ENCODE results near the gene SNX6.
A peak's percentile ranks its signal among the peaks of the same experiment; 100 is the strongest.
"Not testable (repeated sequence)": the region's sequence is repeated elsewhere in the genome, so short reads cannot be mapped to it uniquely, and the experiment has no call there.

SNX6 gene

DNA sequence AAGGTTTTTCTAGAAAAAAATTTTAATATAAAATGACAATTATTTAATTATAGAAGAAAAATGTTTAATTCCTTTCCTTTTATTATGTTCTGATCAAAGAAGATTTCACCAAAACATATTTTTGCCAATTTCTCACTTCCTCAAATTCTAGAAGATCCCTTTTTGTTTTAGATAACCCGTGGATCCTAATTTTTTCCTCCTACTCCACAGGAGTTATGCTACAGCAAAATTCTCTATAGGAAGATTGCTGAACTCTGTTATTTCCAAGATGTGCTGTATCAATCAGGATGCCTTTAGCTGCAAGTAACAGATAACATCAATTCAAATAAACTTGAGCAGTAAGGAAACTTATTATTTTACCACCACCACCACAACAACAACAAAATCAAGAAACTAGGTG is 3.8 kb upstream of the SNX6 start:
- DNase-seq, result no peak

DNA sequence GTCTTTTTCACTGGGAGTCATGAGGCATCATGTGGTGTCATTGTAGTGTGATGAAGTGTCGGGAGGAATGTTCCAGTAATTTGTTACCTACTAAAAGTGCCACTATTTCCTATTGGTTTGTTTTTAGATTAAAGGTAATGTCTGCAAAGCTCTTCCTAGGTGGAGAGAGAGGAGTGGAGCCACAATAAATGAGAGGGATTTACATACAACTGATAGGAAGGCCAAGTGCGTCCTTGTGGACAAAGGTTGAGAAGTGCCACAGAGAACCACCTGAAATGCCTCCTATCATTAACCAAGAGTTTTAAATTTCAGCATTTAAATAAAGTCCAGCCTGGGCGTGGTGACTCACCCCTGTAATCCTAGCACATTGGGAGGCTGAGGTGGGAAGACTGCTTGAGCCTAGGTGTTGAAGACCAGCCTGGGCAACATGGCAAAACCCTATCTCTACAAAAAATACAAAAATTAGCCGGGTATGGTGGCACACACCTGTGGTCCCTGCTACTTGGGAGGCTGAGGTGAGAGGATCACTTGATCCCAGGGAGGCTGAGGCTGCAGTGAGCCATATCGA is 2.5 kb upstream of the SNX6 start:
- no peak for DNase-seq

DNA sequence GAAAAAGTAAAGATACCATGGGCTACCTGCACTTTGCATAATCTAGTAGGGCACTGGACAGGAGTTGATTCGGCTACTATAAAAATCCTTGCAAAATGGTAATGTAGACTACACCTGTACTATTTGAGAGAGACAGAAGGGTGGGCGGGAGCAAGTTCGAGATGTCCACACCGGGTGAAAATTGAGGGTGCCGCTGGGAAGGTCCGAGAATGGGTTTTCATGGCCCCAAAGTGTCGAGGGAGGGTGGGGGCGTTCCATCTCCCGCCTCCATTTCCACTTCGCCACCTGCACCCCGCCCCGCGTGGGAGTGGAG is 648 bp downstream of the SNX6 start:
- no peak for DNase-seq

DNA sequence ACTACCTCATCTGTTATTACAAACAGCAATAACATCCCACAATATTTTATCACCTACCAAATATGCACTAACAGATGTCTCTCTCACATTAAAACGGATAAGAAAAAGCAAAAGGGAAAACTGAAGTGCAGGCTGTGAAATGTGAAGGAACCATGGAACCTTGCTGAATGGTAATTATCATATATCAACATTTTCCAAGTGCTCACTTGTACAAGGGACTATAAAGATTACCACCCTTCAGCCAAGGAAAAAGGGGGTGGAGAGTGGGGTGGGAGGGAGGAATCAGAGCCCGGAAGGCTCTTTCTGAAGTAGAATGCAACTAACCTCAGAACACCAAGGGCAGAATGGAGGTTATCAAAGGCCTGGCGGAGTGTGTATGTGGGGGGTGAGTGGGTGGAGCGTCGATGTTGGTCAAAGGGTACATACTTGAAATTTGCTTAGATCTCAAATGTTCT is 1.2 kb downstream of the SNX6 start:
- DNase-seq, result peak; percentile 64

DNA sequence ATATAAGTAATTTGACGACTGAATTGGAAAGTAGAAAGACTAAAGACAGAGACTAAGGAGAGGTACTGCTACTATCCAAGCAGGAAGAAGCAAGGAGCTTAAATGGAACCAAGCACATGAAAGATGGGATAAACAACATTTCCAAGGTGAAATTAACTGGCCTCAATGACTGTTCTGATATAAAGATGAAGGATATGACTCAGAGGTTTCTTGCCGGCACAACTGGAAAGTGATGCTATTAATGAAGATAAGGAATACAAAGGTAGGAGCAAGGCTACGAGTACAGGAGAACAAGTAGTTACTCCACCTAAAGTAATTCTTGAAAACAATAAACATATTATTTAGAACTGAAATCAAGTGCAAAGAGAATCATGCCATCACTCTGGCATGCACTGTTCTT is 6.4 kb downstream of the SNX6 start:
- DNase-seq, result no peak

DNA sequence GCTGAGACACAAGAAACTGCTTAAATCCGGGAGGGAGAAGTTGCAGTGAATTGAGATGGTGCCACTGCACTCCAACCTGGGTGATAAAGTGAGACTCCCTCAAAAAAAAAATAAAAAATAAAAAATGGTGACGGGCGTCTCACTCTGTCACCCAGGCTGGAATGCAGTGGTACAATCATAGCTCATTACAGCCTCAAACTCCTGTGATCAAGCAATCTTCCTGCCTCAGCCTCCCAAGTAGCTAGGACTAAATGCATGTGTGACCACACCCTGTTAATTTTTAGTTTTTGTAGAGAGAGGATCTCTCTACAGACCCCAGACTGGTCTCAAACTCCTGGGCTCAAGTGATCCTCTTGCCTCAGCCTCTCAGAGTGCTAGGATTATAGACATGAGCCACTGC is 9.1 kb downstream of the SNX6 start:
- no peak for DNase-seq

DNA sequence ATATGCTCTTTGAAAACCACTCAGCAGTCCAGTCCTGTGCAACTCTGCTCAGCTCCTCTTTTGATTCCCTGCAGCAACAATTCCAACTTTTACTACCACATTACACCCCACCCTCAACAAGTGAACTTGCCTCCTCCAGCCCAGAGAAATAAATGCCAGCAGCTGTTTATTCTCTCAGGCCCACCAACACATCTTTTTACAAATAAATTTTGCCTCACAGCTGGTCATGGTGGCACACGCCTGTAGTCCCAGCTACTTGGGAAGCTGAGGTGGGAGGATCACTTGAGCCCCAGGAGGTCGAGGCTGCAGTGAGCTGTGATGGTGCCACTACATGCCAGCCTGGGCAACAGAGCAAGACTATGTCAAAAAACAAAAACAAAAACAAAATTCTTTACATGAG is 9.8 kb downstream of the SNX6 start:
- no peak for DNase-seq

DNA sequence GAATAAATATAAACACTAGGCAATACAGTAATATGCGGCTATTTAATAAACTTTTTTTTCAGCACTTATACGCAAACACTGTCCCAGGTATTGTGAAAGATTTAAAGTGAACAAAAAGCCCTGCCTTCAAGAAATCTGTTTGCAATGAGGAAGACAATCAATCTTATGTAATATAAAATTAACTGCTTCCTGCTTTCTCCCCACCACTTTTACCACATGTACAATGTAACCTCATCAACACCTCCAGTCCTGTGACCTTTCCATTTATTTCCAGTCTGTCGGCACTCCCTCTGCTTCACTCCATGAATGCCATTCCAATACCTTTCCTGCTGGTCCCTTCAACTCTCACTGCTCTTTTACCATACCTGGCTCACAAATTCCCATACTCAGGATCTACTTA is 10.5 kb downstream of the SNX6 start:
- DNase-seq, result peak; percentile 39

DNA sequence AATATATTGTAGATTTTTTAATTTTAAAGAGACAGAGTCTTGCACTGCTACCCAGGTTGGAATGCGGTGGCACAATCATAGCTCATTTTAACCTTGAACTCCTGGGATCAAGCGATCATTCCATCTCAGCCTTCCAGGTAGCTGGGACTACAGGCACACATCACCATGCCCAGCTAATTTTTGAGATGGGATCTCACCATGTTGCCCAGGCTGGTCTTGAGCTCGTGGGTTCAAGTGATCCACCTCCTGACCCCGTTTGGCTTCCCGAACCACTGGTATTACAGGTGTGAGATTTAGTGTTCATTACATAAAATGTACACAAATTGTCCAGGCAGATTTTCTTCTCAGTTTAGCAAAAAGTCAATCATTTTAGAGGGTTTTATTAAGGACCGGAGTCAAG is 13.6 kb downstream of the SNX6 start:
- DNase-seq, result no peak

DNA sequence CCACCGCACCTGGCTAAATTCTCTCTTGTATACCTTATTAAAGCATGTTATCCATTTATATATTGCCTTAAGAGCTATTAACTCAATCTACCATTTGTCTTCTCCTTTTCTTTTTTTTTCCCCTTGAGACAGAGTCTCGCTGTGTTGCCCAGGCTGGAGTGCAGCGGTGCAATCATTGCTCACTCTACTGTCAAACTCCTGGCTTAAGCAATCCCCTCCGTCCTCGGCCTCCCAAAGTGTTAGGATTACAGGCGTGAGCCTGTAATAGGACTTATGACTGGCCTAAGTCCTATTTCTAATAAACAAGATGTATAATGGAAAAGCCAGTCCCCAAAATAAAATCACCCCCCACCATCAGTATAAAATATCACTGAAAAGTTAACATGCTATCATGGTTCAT is 14.4 kb downstream of the SNX6 start:
- DNase-seq, result no peak

DNA sequence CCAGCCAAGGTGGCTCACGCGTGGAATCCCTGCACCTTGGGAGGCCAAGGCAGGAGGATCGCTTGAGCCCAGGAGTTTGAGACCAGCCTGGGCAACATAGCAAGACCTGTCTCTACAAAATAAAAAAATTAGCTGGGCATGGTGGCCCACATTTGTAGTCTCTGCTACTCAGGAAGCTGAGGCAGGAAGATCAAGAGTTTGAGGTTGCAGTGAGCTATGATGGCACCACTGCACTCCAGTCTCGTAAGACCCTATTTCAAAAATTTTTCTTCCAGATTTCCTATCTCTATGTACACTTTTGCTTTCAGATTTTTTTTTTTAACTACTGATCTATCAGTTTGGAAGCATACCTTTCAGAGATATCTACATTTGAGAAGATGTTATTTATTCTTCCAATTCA is 15.3 kb downstream of the SNX6 start:
- DNase-seq, result no peak

DNA sequence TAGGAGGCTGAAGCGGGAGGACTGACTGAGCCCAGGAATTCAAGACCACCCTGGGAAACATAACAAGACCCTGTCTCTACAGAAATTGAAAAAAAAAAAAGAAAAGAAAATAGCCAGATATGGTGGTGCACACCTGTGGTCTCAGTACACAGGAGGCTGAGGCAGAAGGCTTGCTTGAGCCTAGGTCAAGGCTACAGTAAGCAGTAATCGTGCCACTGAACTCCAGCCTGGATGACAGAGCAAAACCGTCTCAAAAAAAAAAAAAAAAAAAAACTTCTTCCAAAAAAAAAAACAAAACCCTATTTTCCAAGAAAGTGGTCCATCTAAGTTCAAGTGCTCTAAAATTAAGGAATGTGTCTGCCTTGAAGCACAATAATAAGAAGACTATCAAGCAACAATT is 19.8 kb downstream of the SNX6 start:
- no peak for DNase-seq

DNA sequence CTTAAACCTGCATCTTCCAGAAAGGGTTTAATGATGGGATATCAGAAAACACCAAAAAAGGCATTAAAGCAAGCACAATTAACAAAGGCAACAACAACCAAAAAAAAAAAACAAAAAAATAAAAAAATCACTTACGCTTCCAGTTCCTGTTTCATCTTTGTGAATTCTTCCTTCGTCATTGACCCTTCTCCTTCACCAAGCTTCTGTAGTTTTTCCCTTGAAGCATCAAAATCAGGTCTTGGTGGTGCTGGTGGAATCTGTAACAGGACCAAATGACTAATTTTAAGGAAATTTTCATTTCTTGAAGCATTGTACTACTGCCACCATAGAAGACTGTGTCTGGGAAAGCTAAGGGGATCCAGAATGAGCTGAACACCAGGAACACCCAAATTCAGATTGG is 24.5 kb downstream of the SNX6 start:
- DNase-seq, result no peak

DNA sequence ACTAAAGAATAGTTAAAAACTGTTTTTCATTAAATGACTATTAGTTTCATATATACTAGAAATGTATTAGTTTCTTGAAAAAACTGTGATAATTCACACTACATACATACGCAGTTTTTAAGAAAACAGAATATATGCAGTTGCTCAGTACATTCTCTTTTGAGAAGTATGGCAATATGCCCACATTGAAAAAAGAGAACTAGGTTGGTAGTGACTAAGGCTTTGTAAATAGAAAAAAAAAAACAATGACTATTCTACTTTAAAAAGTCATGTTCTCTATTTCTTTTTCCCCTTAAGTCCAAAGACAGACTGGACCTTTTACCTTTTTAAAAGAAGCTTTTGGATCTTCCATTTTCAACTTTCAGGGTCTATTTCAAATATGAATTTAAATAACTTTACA is 25.0 kb downstream of the SNX6 start:
- DNase-seq, result no peak

DNA sequence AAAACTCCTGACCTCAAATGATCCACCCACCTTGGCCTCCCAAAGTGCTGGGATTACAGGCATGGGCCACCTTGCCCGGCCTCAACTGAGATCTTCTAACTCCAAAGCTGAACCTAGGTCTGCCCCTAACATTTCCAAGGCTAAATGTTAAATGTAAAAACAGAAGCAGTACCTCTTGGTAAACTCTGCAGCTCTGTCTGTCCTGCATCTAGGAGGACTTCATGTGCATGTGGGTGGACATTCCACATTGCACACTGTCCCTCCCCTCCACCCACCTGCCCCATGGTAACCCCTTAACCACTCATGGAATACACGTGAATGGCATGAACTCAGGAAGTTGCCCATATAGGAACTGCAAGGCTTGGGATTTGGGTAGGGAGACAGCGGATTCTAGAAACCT is 33.1 kb downstream of the SNX6 start:
- DNase-seq, result no peak

DNA sequence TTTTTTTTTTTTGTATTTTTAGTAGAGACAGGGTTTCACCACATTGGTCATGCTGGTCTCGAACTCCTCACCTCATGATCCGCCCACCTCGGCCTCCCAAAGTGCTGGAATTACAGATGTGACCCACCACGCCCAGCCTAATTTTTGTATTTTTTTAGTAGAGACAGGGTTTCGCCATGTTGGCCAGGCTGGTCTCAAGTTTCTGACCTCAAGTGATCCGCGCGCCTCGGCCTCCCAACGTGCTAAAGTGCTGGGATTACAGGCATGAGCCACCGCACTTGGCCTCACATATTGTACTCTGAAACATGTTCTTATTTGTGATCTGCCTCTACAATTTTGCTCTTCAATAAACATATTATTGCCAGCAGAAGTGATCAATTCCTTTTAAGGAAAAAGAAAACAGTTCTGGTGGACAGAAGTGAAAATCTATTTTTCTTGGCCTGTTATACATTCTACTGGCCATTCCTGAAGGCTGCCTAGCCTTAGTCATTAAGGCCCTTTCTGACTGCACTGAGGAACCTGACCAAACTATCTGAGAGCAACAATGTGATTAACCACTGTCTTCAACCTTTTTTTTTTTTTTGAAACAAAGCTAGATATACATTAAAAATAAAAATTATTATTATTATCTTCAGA is 36.1 kb downstream of the SNX6 start:
- DNase-seq, result no peak

DNA sequence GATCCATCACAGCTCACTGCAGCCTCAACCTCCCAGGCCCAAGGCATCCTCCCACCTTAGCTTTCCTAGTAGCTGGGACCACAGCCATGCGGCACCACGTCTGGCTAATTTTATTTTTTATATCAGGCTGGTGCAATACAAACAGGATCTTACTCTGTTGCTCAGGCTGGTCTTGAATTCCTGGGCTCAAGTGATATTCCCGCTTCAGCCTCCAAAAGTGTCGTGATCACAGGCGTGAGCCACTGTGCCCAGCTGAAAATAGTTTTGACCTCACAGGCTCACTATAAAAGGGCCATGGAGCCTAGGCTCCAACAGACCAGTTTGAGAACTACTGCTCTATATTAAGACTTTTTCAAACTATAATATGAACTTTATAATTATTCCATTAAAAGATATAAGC is 37.3 kb downstream of the SNX6 start:
- DNase-seq, result no peak

DNA sequence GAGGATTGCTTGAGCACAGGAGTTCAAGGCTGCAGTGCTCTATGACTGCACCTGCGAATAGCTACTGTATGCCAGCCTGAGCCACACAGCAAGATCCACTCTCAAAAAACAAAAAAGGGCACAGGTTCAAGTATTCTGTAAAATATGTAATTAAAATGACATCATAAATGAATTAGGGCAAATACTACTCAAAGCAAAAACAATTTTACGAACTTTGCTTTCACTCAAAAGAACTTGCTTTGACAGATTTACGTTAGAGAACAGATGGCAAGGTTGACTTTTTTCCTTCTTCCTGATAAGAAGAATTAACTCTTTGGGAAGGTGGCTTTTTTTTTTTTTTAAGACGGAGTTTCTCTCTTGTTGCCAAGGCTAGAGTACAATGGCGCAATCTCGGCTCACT is 46.4 kb downstream of the SNX6 start:
- no peak for DNase-seq

DNA sequence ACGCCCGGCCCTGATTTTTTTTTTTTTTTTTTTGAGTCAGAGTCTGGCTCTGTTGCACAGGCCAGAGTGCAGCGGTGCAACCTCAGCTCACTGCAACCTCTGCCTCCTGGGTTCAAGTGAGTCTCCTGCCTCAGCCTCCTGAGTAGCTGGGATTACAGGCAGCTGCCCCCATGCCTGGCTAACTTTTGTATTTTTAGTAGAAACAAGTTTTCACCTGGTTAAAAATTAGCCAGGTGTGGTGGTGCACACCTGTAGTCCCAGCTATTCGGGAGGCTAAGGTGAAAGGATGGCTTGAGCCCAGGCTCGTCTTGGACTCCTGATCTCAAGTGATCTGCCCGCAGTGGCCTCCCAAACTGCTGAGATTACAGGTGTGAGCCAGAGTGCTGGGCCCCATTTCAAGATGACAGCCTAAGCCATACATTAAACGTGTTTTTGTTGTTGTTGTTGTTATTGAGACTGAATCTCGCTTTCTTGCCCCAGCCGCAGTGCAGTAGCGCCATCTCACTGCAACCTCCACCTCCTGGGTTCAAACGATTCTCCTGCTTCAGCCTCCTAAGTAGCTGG is 47.7 kb downstream of the SNX6 start:
- no peak for DNase-seq

DNA sequence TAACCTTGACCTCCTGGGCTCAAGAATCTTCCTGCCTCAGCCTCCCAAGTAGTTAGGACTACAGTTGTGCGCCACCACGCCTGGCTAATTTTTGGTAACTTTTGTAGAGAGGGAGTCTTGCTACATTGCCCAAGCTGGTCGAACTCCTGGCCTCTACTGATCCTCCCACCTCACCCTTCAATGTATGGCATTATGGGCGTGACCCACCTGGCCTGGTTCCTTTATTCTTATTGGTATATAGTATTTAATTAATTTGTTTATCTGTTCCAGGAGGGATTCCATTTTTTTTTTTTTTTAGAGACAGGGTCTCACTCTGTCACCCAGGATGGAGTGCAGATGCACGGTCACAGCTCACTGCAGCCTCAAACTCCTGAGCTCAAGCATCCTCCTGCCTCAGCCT is 49.6 kb downstream of the SNX6 start:
- no peak for DNase-seq

DNA sequence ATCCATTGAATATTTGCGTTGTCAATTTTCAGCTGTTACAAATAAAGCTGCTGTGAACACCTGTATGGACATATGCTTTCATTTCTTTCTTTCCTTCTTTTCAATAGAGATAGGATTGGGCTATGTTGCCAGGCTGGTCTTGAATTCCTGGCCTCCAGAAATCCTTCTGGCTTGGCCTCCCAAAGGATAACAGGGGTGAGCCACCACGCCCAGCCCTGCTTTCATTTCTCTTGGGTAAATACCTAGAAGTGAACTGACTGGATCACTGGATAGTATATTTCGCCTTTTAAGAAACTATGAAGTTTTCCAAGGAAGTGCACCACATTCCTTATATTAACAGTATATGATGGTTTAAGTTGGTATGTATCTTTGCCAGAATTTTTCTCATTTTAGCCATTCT is 58.2 kb downstream of the SNX6 start:
- DNase-seq, result no peak

DNA sequence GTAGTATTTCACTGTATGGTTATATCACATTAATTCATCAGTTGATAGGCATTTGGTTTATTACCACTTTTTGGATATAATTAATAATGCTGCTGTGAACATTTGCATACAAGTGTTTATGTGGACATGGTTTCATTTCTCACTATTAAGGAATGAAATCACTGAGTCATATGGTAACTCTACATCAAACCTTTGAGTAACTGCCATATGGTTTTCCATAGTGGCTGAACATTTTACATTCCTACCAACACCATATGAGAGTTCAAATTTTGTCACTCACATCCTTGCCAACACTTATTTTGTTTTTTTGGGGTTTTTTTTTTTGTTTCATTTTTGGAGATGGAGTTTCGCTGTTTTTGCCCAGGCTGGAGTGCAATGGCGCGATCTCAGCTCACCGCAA is 60.2 kb downstream of the SNX6 start:
- DNase-seq, result no peak

DNA sequence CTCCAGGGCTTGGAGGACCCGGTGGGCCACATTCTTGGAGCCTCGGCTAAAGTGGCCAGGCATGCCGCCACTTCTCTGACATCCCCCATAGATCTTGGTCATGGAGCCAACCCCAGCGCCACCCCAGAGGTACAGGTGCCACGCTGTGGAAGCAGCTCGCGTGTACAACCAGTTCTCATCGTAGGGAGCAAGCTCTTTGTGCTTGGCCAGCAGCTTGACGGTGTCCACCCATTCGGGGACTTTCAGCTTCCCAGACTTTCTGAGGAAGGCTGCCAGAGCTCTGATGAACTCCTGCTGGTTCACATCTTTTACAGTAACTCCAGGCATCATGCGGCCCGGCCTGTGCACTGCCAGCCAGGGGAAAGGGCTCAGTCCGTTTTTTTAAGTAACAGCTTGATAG is 61.1 kb downstream of the SNX6 start:
- no peak for DNase-seq

DNA sequence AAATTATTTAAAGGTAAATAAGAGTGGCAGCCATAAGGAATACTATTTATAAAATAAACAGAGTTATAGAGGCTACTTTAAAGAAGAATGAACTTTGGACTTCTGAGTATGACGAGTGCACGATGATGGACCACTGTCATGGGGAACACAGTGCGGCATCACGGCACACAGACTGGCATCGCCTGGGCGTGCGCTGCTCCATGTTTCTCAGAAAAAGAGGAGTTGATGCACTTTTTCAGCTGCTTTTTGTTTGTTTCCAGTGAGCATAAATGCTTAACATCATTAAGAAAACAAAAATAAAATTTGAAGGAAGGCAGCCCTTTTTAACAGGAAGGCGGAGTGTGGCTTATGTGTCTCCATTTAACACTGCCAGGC is 67.2 kb downstream of the SNX6 start:
- no peak for DNase-seq

DNA sequence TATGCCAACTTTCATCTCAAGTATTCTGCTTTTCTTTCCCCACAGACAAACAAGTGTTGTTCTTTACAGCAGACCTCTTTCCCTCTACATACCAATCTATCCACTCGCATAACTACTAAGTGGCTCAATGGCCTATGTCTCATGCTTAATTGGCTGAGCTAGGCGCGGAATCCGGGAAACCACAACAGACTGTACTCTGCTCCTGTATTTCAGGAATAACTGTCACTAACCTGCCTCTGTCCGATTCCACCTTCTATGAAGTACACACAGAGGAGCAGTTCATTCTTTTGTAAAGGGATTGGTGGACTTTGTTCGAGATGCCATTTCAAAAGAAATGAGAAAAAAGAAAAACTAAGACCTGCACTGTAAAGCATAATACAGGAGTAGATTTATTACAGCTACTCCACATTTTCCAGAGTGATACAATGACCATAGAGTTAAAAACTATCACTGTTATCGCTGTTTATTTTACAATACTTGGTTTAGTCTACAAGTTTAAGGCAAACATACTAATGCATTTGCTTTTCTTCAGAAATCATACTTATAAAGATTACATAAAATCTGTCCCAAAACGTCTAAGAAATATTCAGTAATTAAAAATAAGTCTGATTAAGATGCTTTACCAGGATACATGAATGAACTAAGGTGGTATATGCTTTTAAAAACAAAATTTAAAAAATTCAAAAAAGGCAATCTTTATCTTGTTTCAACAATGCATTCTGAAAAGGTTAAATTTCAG is 67.7 kb downstream of the SNX6 start:
- DNase-seq, result not testable (repeated sequence)
